Vagina (tissue), 2 donors: ENCODE data around the gene CNIH2. TPM values are rescaled to one million over a fixed set of nuclear protein-coding genes. Genes with fewer than 3 reads are reported as not detected.
A peak's percentile ranks its signal among the peaks of the same experiment; 100 is the strongest.

Source experiments
- DNase-seq, 2 donors: peaks; one replicate each; pipeline ENCODE4 v3.0.0-alpha.2; 2017; ENCODE audit errors: extremely low spot score in 2 of 2
- H3K27ac ChIP-seq: fragments of 200-600 bp; sonication (generic); one replicate; pipeline ENCODE4 v1.5.1; 2019
- H3K27me3 ChIP-seq: fragments of 200-600 bp; sonication (generic); one replicate; pipeline ENCODE4 v1.5.1; 2019
- H3K36me3 ChIP-seq, 2 donors: fragments of 200-600 bp; sonication (generic); one replicate each; pipeline ENCODE4 v1.5.1; 2017 to 2019
- H3K4me1 ChIP-seq: fragments of 200-600 bp; sonication (generic); one replicate; pipeline ENCODE4 v1.5.1; 2019
- H3K4me3 ChIP-seq, 2 donors: fragments of 200-600 bp; sonication (generic); 1 replicate in 1 of 2; 2 replicates in 1 of 2; pipeline ENCODE4 v1.5.1; 2016 to 2019
- H3K9me3 ChIP-seq: fragments of 200-600 bp; sonication (generic); one replicate; pipeline ENCODE4 v1.5.1; 2019
- POLR2A ChIP-seq, 2 donors: fragments of 450-650 bp; IDR thresholded peaks; one replicate each; pipeline ENCODE4 v1.6.1; 2017; ENCODE audit warnings: antibody characterized with exemption in 2 of 2, mild to moderate bottlenecking in 2 of 2, moderate library complexity in 2 of 2
- POLR2AphosphoS5 ChIP-seq, 2 donors: sonication (generic); formaldehyde crosslinking; IDR thresholded peaks; one replicate each; pipeline ENCODE4 v1.9.0; 2017; ENCODE audit warnings: antibody characterized with exemption in 2 of 2, mild to moderate bottlenecking in 2 of 2, low read depth in 1 of 2; ENCODE audit not compliant: insufficient read depth in 1 of 2
- intact Hi-C: fragments of 100-400 bp; cut with DNase I; formaldehyde crosslinking; loops from one replicate; pipeline ENCODE4 v1.15.1; 2023
- total RNA-seq: library from RNA; depleted of rRNA; stranded (reverse); fragments of >200 nt; gene quantifications from one replicate; pipeline ENCODE4 v1.2.3, GENCODE V29; 2016
- TF ChIP-seq, protein P1 (sequence below), 3 experiments: fragments of 450-650 bp in 2 of 3; fragments of 200-600 bp in 1 of 3; sonication (generic) in 1 of 3; IDR thresholded peaks; one replicate each; pipeline ENCODE4 v1.5.1; 2017 to 2019; ENCODE audit warnings: antibody characterized with exemption in 3 of 3, mild to moderate bottlenecking in 2 of 3, moderate library complexity in 2 of 3

The CNIH2 gene
- total RNA-seq, 1 donor from 2014 or later, result 3.2 TPM

DNA sequence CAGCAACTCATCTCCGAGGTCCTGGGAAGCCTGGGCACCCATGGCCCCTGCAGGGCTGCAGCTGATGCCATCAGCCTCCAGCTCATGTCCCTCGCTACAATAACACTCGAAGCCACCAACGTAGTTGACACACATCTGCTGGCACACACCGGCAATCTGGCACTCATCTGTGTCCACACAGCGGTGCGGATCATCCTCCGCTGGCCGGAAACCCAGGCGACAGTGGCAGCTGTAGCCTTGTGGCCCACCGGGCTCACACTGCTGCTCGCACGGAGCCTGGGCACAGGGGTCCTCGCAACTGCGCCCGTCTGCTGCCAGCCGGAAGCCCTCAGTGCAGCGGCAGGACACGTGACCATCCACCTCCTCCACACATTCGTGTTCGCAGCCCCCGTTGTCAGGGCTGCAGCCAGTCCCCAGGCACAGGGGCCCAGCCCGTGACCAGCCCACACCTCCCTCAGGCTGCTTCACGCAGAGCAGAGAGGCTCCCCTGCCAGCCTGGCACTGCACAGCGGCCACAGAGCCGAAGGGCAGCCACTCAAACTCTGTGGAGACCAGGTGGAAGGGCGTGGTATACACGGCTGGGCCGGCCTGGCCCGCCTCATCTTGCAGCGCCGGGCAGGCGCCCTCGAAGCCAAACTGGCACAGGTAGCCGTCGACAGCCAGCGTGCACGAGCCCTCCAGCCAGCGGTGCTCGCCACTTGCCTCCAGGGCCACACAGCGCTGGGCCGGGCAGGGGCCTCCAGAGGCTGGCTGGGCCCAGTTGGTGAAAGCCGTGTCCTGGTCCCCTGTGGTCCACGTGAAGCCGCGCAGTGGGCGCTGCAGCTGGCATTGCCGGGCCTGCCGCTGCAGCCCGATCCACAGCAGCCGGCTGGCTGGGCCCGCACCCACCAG lies 38.2 kb downstream of the CNIH2 start:
- no peaks in the 10 kb centered on the region for H3K9me3 ChIP-seq
- intact Hi-C loops, result no loop called here
- H3K36me3 ChIP-seq, result no peaks in the 10 kb centered on the region
- no peak for DNase-seq
- H3K4me3 ChIP-seq, result peak overlapping the region; percentile 58 to 68
- H3K27me3 ChIP-seq, result no peaks in the 10 kb centered on the region
- peak in 1 of 2 donors; percentile 53 for TF ChIP-seq POLR2AphosphoS5 (IDR thresholded peaks at IDR 0.05; ENCODE audit: insufficient read depth in 1 of 2, low read depth in 1 of 2)
- TF ChIP-seq, protein P1, sequence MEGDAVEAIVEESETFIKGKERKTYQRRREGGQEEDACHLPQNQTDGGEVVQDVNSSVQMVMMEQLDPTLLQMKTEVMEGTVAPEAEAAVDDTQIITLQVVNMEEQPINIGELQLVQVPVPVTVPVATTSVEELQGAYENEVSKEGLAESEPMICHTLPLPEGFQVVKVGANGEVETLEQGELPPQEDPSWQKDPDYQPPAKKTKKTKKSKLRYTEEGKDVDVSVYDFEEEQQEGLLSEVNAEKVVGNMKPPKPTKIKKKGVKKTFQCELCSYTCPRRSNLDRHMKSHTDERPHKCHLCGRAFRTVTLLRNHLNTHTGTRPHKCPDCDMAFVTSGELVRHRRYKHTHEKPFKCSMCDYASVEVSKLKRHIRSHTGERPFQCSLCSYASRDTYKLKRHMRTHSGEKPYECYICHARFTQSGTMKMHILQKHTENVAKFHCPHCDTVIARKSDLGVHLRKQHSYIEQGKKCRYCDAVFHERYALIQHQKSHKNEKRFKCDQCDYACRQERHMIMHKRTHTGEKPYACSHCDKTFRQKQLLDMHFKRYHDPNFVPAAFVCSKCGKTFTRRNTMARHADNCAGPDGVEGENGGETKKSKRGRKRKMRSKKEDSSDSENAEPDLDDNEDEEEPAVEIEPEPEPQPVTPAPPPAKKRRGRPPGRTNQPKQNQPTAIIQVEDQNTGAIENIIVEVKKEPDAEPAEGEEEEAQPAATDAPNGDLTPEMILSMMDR (IDR thresholded peaks at IDR 0.05), result no peak
- peaks cover 66% of the 10 kb centered on the region for H3K4me1 ChIP-seq
- peak overlapping the region; percentile 85 for H3K27ac ChIP-seq

DNA sequence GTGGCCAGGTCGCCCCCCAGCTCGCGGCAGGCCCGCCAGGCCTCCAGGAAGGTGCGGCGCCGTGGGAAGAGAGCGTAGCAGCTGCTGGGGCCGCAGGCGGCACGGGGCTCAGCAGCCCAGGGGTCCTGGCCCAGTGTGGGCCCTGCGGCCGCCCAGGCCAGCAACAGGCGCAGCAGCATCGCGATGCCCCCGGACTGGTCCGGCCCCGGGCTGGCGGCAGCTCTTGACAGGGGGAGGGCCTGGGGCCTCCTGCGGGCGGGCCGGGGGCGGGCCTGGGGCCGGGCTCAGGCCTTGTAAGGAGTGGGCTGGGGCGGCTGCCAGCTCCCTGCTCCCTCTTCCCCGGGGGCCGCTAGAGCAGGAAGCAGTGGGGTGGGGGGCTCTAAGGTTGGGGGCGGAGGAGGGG lies 38.9 kb downstream of the CNIH2 start, which contains the start of gene CD248:
Gene CD248, minus strand, starts transcription at position 196 of the 403 bp plus-strand sequence. Its CDS starts 17 bp downstream, at position 179.
- intact Hi-C loops, result no loop called here

DNA sequence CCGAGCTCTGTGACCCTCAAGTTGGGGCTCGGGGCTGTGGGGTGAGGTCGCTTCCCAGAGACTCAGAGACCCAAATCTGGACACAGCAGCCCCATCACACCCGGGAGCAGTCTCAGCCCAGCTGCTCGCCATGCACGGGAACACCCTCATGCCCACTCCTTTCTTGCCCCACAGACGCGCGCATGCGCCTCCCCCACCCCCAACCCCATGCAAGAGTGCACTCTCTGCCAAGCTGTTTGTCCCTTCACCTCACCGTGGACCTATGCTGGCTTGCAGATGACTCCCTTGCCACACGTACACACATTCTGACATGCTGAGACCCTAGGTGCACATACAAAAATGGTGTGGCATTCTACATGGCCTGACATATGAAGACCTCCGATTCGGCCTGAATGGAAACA lies 39.3 kb downstream of the CNIH2 start:
- no peaks in the 10 kb centered on the region for H3K9me3 ChIP-seq
- intact Hi-C loops, result no loop called here
- peak overlapping the region; percentile 85 for H3K27ac ChIP-seq
- H3K4me1 ChIP-seq, result peaks cover 74% of the 10 kb centered on the region
- peak overlapping the region; percentile 58 to 68 for H3K4me3 ChIP-seq
- no peak for DNase-seq
- no peaks in the 10 kb centered on the region for H3K36me3 ChIP-seq
- no peaks in the 10 kb centered on the region for H3K27me3 ChIP-seq
- TF ChIP-seq POLR2AphosphoS5 (IDR thresholded peaks at IDR 0.05; ENCODE audit: insufficient read depth in 1 of 2, low read depth in 1 of 2) (no peak), POLR2A (IDR thresholded peaks at IDR 0.05) (no peak)
- TF ChIP-seq, protein P1 (IDR thresholded peaks at IDR 0.05), result no peak

More for the DNA sequence above, 38.9 kb downstream of the CNIH2 start, which contains the start of gene CD248:
- Histone ChIP-seq H3K4me1 (peaks cover 70% of the 10 kb centered on the region), H3K36me3 (no peaks in the 10 kb centered on the region), H3K27me3 (no peaks in the 10 kb centered on the region), H3K27ac (peak within 1 kb of the TSS; percentile 85), H3K4me3 (peak within 1 kb of the TSS; percentile 58 to 68), H3K9me3 (no peaks in the 10 kb centered on the region)
- TF ChIP-seq, protein P1 (IDR thresholded peaks at IDR 0.05), result no peak
- TF ChIP-seq POLR2A (IDR thresholded peaks at IDR 0.05) (peak in 1 of 2 donors; percentile 88), POLR2AphosphoS5 (IDR thresholded peaks at IDR 0.05; ENCODE audit: insufficient read depth in 1 of 2, low read depth in 1 of 2) (peak in 1 of 2 donors; percentile 61)
- DNase-seq, result no peak

DNA sequence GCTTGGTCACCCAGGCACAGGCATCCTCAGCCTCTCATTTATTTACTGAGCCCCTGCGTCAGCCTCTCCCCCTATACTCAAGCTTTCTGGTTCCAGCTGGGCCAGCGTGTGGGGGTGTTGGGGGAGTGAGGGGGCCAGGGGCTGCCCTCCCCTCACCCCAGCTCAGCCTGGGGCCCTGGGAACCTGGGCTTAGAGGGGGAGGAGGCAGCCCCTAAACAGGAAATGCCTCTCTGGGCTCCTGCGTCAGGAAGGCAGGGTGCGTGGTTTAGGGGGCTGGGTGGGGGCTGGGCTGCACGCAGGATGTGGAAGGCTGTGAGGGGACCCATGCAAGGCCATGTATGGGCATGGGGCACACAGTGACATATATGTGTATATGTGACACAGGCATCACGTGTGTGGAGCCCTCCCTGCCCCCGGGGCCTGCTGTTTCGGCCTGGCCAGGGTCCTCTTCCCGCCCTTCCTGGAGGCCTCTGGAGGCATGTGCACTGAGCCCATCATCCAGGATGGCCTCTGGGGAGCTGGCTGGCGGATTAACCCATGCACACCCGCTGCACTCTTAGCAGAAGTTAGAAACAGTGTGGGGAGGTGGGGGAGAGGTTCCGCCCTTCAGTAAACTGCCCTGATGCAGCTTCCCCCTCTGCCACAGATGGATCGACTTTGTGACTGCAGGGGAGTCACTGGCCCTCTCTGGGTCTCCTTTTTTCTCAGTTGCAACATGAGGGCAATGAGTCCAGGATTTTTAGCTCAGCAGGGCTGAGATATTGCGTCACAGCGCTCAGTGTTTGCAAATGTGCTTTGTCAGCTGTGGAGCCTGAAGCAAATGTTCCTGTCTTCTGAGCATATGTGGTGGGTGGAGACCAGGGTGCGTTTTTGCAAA lies 40.0 kb downstream of the CNIH2 start:
- DNase-seq, result peak in 1 of 2 donors; percentile 96

More for the DNA sequence above, 40.0 kb downstream of the CNIH2 start:
- intact Hi-C loops, result no loop called here
- Histone ChIP-seq H3K27ac (peak overlapping the region; percentile 85), H3K4me3 (peak overlapping the region; percentile 58 to 68), H3K4me1 (peaks cover 80% of the 10 kb centered on the region), H3K9me3 (no peaks in the 10 kb centered on the region), H3K27me3 (no peaks in the 10 kb centered on the region), H3K36me3 (no peaks in the 10 kb centered on the region)
- TF ChIP-seq, protein P1 (IDR thresholded peaks at IDR 0.05), result no peak
- peak; percentile 60 to 63 for TF ChIP-seq POLR2AphosphoS5 (IDR thresholded peaks at IDR 0.05; ENCODE audit: insufficient read depth in 1 of 2, low read depth in 1 of 2)
